ENCODE results near the gene TMEM158. TPM values are rescaled to one million over a fixed set of nuclear protein-coding genes. Genes with fewer than 3 reads are reported as not detected.

TMEM158 gene
- polyA plus RNA-seq, 1 experiment = 1.6 TPM

DNA sequence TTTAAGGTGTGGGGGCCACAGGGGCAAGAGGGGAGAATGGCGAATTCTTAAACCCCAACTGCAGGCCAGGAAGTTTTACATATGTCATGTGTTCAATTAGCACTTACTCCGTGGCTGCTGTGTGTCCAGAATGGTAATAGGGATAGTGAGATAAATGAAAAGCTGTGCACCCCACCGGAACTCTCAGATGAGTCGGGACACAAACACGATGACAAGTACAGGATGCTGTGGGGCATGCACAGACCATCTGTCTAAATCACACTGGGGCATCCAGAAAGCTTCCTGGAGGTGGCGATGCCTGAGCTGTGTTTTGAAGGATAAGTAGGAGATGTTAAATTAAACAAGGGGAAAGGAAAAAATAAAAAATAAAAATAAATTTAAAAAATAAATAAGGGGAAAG lies 18.3 kb upstream of the TMEM158 start:
- Histone ChIP-seq H3K36me3 (ENCODE audit: control insufficient read depth, insufficient read depth, low read length) (no peaks in the 10 kb centered on the region), H3K27me3 (ENCODE audit: control insufficient read depth, insufficient read depth, low read length) (0 out of 2 replicates have a peak, but pooled peaks cover 2% of the 10 kb centered on the region), H3K4me3 (ENCODE audit: low read depth, low read length) (no peak overlapping the region)
- ChIA-PET CTCF (interaction anchor here (0.7 kb wide), 1 partner anchor 203 kb away, joined by 3 read pairs; no protein-coding TSS in a partner anchor), POLR2A (no interaction called here)
- no peak for DNase-seq (ENCODE audit: low read depth)
- TF ChIP-seq, protein P1, sequence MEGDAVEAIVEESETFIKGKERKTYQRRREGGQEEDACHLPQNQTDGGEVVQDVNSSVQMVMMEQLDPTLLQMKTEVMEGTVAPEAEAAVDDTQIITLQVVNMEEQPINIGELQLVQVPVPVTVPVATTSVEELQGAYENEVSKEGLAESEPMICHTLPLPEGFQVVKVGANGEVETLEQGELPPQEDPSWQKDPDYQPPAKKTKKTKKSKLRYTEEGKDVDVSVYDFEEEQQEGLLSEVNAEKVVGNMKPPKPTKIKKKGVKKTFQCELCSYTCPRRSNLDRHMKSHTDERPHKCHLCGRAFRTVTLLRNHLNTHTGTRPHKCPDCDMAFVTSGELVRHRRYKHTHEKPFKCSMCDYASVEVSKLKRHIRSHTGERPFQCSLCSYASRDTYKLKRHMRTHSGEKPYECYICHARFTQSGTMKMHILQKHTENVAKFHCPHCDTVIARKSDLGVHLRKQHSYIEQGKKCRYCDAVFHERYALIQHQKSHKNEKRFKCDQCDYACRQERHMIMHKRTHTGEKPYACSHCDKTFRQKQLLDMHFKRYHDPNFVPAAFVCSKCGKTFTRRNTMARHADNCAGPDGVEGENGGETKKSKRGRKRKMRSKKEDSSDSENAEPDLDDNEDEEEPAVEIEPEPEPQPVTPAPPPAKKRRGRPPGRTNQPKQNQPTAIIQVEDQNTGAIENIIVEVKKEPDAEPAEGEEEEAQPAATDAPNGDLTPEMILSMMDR (IDR thresholded peaks at IDR 0.05; ENCODE audit: insufficient read depth, low read depth, low read length) = no peak

DNA sequence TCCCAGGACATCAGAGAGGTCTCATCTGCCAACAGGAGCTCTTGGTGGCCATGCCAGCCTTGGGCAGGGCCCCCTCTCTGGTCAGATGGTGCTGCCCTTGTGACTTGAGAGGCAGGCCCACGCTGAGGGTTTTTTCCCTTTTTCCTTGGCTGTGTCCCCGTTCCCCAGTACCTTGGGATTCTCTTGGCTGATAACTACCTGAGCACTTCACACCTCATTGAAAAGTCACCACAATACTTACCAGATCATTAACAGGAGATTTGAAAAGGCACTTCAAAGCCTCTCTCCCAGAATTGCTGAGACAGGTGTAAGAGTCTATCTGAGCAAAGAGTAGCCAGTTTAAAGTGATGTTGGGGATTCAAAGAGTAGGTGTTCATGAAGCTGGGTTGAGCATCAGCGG lies 15.1 kb upstream of the TMEM158 start:
- H3K36me3 ChIP-seq (ENCODE audit: control insufficient read depth, insufficient read depth, low read length) = no peaks in the 10 kb centered on the region
- TF ChIP-seq, protein P1 (IDR thresholded peaks at IDR 0.05; ENCODE audit: insufficient read depth, low read depth, low read length) = no peak
- H3K27me3 ChIP-seq (ENCODE audit: control insufficient read depth, insufficient read depth, low read length) = 0 out of 2 replicates have a peak, but pooled peaks cover 2% of the 10 kb centered on the region
- ChIA-PET POLR2A (no interaction called here), CTCF (interaction anchor here (1.0 kb wide), 1 partner anchor 421 kb away, joined by 3 read pairs; no protein-coding TSS in a partner anchor)
- DNase-seq (ENCODE audit: low read depth) = no peak
- no peak overlapping the region for H3K4me3 ChIP-seq (ENCODE audit: low read depth, low read length)

DNA sequence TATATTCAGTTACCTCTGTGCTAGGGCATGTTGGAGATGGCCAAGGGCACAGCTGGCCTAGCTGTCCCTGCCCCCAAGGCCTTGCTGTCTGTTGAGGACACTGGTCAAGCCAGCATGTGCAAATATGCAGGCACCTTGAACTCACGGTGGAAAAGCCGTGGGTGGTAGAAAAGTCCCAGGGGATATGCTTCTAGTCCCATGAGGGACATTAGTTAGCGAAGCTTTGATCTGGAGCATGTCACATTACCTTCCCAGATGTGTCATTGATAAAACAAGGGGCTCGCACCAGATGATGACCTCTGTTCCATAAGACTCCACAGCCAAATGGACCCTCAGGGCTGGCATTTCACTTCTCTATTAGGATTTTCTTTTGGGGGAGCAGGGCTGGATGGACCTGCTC lies 14.2 kb upstream of the TMEM158 start:
- TF ChIP-seq, protein P1 (IDR thresholded peaks at IDR 0.05; ENCODE audit: insufficient read depth, low read depth, low read length) = no peak
- no peak for DNase-seq (ENCODE audit: low read depth)
- no peaks in the 10 kb centered on the region for H3K36me3 ChIP-seq (ENCODE audit: control insufficient read depth, insufficient read depth, low read length)
- ChIA-PET POLR2A (no interaction called here), CTCF (interaction anchor here (1.0 kb wide), 1 partner anchor 421 kb away, joined by 3 read pairs; no protein-coding TSS in a partner anchor)
- no peaks in the 10 kb centered on the region for H3K27me3 ChIP-seq (ENCODE audit: control insufficient read depth, insufficient read depth, low read length)
- no peak overlapping the region for H3K4me3 ChIP-seq (ENCODE audit: low read depth, low read length)

DNA sequence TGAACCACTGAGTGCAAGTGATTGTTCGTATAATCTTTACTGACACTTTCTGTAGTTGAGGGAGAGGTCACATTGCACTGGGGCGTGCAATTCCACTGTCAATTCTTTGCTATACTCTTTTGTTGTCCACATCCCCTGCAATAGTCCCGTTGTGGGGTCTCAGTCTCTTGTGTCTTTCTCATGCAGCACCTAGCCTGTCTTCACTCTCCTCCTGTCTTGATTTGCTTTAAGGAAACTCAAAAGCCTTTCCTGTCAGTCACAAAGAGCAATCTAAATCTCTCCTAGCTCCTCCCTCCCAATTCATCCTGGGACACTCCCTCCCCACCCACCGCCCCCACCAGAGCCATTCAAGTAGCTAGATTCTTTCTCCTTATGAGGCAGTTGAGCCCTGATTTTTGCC lies 13.2 kb upstream of the TMEM158 start:
- Histone ChIP-seq H3K27me3 (ENCODE audit: control insufficient read depth, insufficient read depth, low read length) (peaks cover 2% of the 10 kb centered on the region; the same call in 1 of the 2 replicates), H3K4me3 (ENCODE audit: low read depth, low read length) (no peak overlapping the region), H3K36me3 (ENCODE audit: control insufficient read depth, insufficient read depth, low read length) (no peaks in the 10 kb centered on the region)
- TF ChIP-seq, protein P1 (IDR thresholded peaks at IDR 0.05; ENCODE audit: insufficient read depth, low read depth, low read length) = no peak
- DNase-seq (ENCODE audit: low read depth) = no peak
- CTCF ChIA-PET = no interaction called here
- POLR2A ChIA-PET = no interaction called here

DNA sequence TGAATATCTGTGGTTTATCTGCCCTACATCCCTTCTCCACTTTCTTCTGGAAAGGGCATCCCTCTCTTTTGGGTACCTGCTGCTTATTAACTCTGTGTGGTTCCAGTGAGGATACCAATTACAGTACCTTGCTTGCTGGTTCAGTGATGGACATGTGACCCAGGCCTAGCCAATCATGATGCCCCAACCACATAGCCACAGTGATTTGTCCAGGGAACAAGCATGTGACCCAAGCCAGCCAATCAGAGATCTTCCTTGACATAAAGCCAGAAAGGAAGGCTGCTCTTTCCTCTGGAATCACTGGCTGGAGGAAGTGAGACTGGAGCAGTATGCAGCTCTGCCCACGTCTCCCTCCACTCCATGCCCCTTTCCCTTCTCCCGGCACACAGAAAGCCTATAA lies 10.9 kb upstream of the TMEM158 start:
- no peak for DNase-seq (ENCODE audit: low read depth)
- no peak overlapping the region for H3K4me3 ChIP-seq (ENCODE audit: low read depth, low read length)
- POLR2A ChIA-PET = no interaction called here
- H3K27me3 ChIP-seq (ENCODE audit: control insufficient read depth, insufficient read depth, low read length) = peaks cover 2% of the 10 kb centered on the region; the same call in 1 of the 2 replicates
- CTCF ChIA-PET = no interaction called here
- TF ChIP-seq, protein P1 (IDR thresholded peaks at IDR 0.05; ENCODE audit: insufficient read depth, low read depth, low read length) = no peak
- H3K36me3 ChIP-seq (ENCODE audit: control insufficient read depth, insufficient read depth, low read length) = no peaks in the 10 kb centered on the region
